Gastrocnemius medialis (tissue), 4 donors: ENCODE results near the gene ACVRL1. TPM values are rescaled to one million over a fixed set of nuclear protein-coding genes. Genes with fewer than 3 reads are reported as not detected.

Experiments
- ATAC-seq, 2 donors: fragments of 150-250 bp; one replicate each; pipeline ENCODE4 v1.9.1; 2016
- DNase-seq, 2 donors: peaks; one replicate each; pipeline ENCODE4 v3.0.0-alpha.2; 2019
- H3K27ac ChIP-seq, 4 donors: fragments of 200-600 bp; sonication (generic); 1 replicate in 1 of 4; 2 replicates in 3 of 4; pipeline ENCODE4 v1.5.1; 2016 to 2018; ENCODE audit warnings: mild to moderate bottlenecking in 2 of 4, moderate library complexity in 1 of 4
- H3K27me3 ChIP-seq, 3 donors: fragments of 200-600 bp; sonication (generic) in 2 of 3; 1 replicate in 1 of 3; 2 replicates in 2 of 3; pipeline versions ENCODE4 v1.5.1 to v1.6.0; 2016 to 2019; ENCODE audit warnings: mild to moderate bottlenecking in 1 of 3, moderate library complexity in 1 of 3
- H3K36me3 ChIP-seq, 2 donors: fragments of 200-600 bp; sonication (generic) in 1 of 2; one replicate each; pipeline ENCODE4 v1.5.1; 2017 to 2018
- H3K4me1 ChIP-seq, 2 donors: fragments of 200-600 bp; sonication (generic) in 1 of 2; one replicate each; pipeline ENCODE4 v1.5.1; 2016 to 2017; ENCODE audit warnings: mild to moderate bottlenecking in 2 of 2
- H3K4me3 ChIP-seq, 4 donors: fragments of 200-600 bp; sonication (generic) in 3 of 4; 1 replicate in 1 of 4; 2 replicates in 3 of 4; pipeline ENCODE4 v1.5.1; 2016 to 2019; ENCODE audit warnings: mild to moderate bottlenecking in 2 of 4
- H3K9me3 ChIP-seq, 3 donors: fragments of 200-600 bp; sonication (generic) in 2 of 3; 1 replicate in 1 of 3; 2 replicates in 2 of 3; pipeline ENCODE4 v1.5.1; 2016 to 2019
- POLR2A ChIP-seq, 2 donors: fragments of 450-650 bp; IDR thresholded peaks; one replicate each; pipeline ENCODE4 v1.6.1; 2017; ENCODE audit warnings: antibody characterized with exemption in 2 of 2, mild to moderate bottlenecking in 2 of 2, moderate library complexity in 2 of 2
- in situ Hi-C, 4 donors: fragments of 200-750 bp; cut with MboI; loops; one replicate each; pipeline versions ENCODE4 v1.15.0 to v1.8.0; 2017; ENCODE audit warnings: low sequenced_read_pairs in 4 of 4
- intact Hi-C: fragments of 100-400 bp; cut with DNase I; formaldehyde crosslinking; loops from one replicate; pipeline ENCODE4 v1.15.1; 2023; ENCODE audit warnings: low total_unique reads
- total RNA-seq, 4 donors: library from RNA; depleted of rRNA; stranded (reverse); fragments of >200 nt; gene quantifications; one replicate each; pipeline versions ENCODE4 v1.1.0 to v1.2.3, GENCODE V29; 2016
- TF ChIP-seq, protein P1 (sequence below), 5 experiments: fragments of 450-650 bp in 3 of 5; fragments of 200-600 bp in 2 of 5; sonication (generic) in 2 of 5; IDR thresholded peaks in 4 of 5; conservative IDR thresholded peaks in 1 of 5; 1 replicate in 4 of 5; 2 replicates in 1 of 5; pipeline ENCODE4 v1.5.1; 2016 to 2019; ENCODE audit warnings: antibody characterized with exemption in 5 of 5, mild to moderate bottlenecking in 3 of 5, moderate library complexity in 3 of 5

Gene ACVRL1
- total RNA-seq, 4 donors from 2014 or later = 37.1 to 53.5 (median 43.3) TPM

DNA sequence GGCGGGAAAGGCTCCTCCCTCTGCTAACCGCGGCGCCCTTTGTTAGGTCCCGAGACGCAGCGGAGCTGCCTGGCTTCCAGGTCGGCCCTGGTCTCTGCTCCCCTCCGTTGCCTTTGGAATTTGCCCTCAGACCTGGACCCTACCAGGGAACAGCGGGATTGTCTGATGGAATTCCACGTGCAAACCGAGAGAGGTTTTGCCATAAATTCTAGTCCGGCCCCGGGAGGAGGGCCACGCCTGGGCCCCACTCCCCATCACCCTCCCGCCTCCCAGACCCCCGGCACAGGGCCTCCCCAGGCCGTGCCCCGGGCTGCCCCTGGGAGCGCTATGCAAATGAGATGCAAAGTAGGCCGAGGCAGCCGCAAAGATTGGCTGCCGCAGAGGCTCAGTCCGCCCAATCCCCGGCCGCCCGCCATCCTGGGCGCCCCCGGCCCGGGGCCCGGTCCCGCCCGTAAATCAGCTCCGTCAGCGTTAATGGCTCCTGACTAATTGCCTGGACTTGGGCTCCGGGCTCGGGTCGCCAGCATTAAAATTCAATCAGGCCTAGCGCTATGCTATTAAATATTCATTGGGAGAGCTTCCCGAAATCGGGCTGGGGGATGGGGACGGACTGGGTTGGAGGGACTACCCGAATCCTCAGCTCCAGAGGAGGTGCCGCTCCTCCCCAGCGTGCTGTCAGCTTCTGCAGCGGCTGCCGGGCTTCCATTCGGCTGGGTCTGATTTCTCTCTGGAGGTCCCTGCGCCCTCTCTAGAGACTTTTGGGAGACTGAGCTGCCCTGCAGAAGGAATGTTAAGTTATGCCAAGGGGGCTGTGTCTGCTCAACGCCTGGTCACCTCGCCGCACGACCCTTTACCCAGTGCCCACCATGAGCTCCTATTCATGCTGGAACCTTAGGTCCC is 43.1 kb upstream of the ACVRL1 start:
- ATAC-seq (peak in 1 of 2 donors; percentile 19), DNase-seq (no peak)
- intact Hi-C loops (no loop called here), in situ Hi-C loops (no loop called here)
- Histone ChIP-seq H3K36me3 (no peaks in the 10 kb centered on the region), H3K9me3 (no peaks in the 10 kb centered on the region), H3K4me1 (peaks cover 0 to 15% of the 10 kb centered on the region in 2 donors), H3K27ac (no peak overlapping the region), H3K27me3 (peaks cover 12 to 32% (median 29%) of the 10 kb centered on the region in 3 donors), H3K4me3 (peak overlapping the region; percentile 23 to 65 (median 39))
- TF ChIP-seq, protein P1, sequence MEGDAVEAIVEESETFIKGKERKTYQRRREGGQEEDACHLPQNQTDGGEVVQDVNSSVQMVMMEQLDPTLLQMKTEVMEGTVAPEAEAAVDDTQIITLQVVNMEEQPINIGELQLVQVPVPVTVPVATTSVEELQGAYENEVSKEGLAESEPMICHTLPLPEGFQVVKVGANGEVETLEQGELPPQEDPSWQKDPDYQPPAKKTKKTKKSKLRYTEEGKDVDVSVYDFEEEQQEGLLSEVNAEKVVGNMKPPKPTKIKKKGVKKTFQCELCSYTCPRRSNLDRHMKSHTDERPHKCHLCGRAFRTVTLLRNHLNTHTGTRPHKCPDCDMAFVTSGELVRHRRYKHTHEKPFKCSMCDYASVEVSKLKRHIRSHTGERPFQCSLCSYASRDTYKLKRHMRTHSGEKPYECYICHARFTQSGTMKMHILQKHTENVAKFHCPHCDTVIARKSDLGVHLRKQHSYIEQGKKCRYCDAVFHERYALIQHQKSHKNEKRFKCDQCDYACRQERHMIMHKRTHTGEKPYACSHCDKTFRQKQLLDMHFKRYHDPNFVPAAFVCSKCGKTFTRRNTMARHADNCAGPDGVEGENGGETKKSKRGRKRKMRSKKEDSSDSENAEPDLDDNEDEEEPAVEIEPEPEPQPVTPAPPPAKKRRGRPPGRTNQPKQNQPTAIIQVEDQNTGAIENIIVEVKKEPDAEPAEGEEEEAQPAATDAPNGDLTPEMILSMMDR (IDR thresholded peaks at IDR 0.05 in 4 of 5, conservative IDR thresholded peaks at IDR 0.05 in 1 of 5) = no peak
- no peak for TF ChIP-seq POLR2A (IDR thresholded peaks at IDR 0.05)

DNA sequence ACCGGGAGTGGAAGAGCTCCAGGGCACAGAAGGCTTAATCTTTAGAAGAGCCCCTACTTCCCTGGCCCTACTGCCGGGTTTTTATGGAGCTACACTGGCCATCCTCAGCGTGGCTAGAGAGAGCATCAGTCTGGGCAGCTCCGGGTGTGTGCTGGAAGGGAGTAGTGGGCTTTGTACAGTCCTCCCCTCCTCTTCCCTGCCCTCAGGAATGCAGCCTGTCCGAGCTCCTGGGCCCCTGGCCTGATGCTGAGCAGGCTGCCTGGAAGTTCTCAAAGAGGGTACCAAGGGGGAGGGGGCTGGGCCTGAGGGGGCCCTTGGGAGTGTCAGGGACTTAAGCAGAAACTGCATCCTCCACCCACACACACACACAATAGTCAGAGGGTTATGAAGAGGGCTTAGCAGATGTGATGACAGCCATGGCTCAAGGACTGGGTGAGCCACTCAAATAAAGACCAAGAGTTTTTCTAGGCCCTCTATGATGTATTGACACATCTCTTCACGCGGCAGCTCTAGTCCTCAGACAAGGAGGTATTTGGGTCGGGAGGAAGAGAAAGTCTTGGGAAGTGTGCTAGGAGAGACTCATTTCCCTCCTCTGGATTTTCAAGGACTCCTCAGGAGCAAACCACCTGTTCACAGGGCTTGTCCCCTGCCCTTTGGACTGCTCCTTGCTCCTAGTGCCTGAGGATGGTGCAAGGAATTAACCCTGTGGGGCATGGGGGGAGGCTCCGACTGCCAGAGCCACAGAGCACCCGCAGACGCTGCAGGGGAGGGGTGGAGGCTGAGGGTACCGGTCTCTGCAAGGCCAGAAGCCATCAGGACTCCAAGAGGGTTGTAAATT is 42.3 kb upstream of the ACVRL1 start:
- peaks cover 12 to 38% (median 29%) of the 10 kb centered on the region in 3 donors for H3K27me3 ChIP-seq
- H3K27ac ChIP-seq = no peak overlapping the region
- ATAC-seq (no peak), DNase-seq (no peak)
- TF ChIP-seq, protein P1 (IDR thresholded peaks at IDR 0.05 in 4 of 5, conservative IDR thresholded peaks at IDR 0.05 in 1 of 5) = no peak
- no peak for TF ChIP-seq POLR2A (IDR thresholded peaks at IDR 0.05)
- H3K9me3 ChIP-seq = no peaks in the 10 kb centered on the region
- peaks cover 0 to 17% of the 10 kb centered on the region in 2 donors for H3K4me1 ChIP-seq
- peak overlapping the region in 1 of 4 donors; percentile 35 for H3K4me3 ChIP-seq
- intact Hi-C loops = no loop called here
- in situ Hi-C loops = no loop called here
- H3K36me3 ChIP-seq = no peaks in the 10 kb centered on the region

DNA sequence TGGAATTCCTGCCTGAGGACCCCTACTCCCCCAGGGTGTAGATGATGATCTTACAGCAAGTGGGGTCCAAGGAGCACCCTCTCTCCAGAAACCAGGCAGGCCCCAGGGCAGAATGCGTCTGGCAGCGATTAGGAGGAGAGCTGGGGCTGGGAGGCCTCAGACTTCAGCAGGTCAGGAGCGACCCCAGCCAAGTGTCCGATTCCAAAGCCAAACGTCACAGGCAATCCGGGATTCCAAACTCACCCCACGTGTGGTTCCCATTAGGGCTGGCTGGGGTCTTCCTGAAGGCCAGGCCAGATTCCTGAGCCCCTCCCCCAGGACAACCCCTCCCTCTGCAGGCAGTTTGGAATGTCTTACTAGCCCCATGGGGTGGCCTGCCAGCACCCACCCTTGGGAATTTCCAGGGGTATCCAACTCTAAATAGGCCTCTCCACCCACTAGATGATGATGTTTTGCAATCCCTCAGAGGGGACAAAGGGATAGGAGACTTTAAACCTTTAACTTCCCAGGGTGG is 41.5 kb upstream of the ACVRL1 start:
- ATAC-seq (no peak), DNase-seq (no peak)
- Histone ChIP-seq H3K27ac (no peak overlapping the region), H3K27me3 (peaks cover 12 to 38% (median 29%) of the 10 kb centered on the region in 3 donors), H3K36me3 (no peaks in the 10 kb centered on the region), H3K4me1 (peaks cover 0 to 17% of the 10 kb centered on the region in 2 donors), H3K4me3 (no peak overlapping the region), H3K9me3 (no peaks in the 10 kb centered on the region)
- intact Hi-C loops (no loop called here), in situ Hi-C loops (no loop called here)
- TF ChIP-seq POLR2A (IDR thresholded peaks at IDR 0.05) = no peak
- TF ChIP-seq, protein P1 (IDR thresholded peaks at IDR 0.05 in 4 of 5, conservative IDR thresholded peaks at IDR 0.05 in 1 of 5) = no peak

DNA sequence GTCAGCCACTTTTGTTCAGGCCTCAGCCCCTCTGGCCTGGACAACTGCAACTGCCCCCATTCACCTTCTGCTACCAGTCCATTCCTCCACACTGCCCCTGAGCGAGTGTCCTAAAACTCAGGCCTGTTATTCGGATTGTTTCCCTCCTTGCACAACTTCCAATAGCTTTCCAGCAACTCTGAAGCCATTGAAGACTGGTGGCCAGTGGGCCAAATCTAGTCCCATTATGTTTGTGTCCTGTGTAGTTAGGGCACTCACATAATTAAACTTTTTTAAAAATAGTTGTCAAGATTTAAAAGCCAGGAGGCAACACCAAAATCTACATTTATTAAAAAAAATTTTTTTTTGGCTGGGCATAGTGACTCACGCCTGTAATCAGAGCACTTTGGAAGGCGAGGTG is 41.0 kb upstream of the ACVRL1 start:
- Histone ChIP-seq H3K9me3 (no peaks in the 10 kb centered on the region), H3K4me3 (no peak overlapping the region), H3K27me3 (peaks cover 12 to 38% (median 25%) of the 10 kb centered on the region in 3 donors), H3K27ac (no peak overlapping the region), H3K4me1 (peaks cover 0 to 17% of the 10 kb centered on the region in 2 donors), H3K36me3 (no peaks in the 10 kb centered on the region)
- intact Hi-C loops (no loop called here), in situ Hi-C loops (no loop called here)
- no peak for TF ChIP-seq POLR2A (IDR thresholded peaks at IDR 0.05)
- TF ChIP-seq, protein P1 (IDR thresholded peaks at IDR 0.05 in 4 of 5, conservative IDR thresholded peaks at IDR 0.05 in 1 of 5) = no peak
- ATAC-seq (no peak), DNase-seq (no peak)
